Stimulated activated CD8-positive, alpha-beta memory T cell treated with anti-CD3 and anti-CD28 coated beads, Interleukin-15, amount 100 ng/mL, for 4 hours (primary cell): ENCODE data around the gene PRR19.

Experiments used
- DNase-seq, 2 donors: peaks; one replicate each; pipeline ENCODE4 v3.0.0-alpha.2; 2020; ENCODE audit warnings: low read depth in 2 of 2

The PRR19 gene

DNA sequence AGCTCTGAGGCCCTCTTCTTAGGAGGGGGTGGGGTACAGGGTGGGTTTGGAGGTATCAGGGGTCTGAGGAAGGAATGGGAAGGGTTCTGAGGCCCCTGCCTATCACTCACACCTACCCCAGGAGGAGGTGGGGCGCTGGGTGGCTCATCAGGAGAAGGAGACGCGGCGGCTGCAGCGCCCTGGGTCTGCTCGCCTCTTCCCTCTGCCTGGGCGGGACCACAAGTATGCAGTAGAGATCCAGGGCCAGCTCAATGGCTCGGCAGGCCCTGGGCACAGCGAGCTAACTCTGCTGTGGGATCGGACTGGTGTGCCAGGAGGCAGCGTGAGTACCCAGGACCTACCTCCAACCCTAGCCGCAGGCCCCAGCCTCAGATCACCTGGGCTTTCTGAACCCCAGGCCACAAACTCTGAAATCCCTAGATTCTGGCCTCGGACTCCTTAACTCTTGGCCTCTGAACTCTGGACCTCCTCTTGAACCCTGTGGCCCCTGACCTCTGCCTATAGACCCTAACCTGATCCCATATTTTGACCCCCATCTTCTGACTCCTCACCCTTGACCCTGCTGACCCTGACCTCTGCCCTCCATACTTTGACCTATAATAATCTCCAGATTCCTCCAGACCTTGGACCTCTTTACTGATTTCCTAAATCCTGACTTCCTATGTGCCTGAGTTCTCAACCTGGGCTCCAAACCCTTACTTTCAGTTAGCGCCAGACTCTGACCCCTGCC, 47.6 kb downstream of the PRR19 start:
- DNase-seq = no peak

DNA sequence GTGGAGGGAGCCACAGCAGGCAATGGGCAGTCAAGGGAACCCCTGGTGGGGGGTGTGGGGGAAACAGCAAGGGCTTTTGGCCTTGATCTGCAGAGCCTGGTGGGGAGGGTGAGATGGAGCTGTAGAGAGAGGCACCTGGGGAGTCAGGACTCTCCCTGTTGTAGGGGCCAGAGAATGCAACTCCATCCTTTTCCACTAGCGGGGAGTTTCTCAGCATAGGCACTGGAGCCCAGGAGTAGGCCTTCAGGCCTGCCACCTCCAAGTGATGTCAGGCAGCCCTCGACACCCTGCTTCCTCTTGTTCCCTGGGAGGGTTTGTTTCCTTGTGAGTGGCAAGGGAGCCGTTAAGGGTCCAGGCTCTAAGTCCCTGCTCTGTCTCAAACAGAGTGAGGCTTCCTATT, 48.5 kb downstream of the PRR19 start:
- no peak for DNase-seq

- DNase-seq = no peak
These were observed 49.3 kb downstream of the PRR19 start for GRCh38 chr19:42351079-42351735.

DNA sequence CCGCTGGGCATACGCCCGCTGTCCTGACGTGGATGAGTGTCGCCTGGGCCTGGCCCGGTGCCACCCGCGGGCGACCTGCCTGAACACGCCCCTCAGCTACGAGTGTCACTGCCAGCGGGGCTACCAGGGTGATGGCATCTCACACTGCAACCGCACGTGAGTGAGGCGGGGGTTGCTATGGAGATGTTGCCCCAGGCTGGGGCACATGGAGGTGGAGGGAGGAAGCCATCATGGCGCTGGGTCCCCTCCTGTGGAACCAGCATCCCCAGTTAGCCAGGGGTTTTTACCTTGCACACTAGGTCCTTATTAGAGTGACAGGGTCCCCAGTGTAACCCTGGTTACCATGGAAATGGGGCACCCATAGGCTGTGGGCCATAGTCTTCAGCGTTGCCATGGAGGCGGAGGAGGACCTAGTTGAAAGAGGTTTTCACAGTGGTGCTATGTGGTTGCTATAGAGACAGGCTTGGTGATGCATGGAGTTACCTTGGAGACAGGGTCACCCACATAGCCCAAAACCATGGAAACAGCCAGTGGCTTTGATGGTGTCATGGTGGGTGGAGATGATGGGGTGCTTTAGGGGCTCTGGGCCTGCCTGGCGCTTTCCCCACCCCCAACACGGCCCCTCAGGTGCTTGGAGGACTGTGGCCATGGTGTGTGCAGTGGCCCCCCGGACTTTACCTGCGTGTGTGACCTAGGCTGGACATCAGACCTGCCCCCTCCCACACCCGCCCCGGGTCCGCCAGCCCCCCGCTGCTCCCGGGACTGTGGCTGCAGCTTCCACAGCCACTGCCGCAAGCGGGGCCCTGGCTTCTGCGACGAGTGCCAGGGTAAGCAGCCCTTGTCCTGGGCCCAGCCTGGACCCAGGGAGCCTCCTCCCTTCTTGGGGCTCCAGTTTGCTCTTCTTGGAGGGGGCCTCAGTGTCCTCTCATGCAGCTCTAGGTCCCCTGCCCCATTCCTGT, 50.6 kb downstream of the PRR19 start:
- DNase-seq = no peak

DNA sequence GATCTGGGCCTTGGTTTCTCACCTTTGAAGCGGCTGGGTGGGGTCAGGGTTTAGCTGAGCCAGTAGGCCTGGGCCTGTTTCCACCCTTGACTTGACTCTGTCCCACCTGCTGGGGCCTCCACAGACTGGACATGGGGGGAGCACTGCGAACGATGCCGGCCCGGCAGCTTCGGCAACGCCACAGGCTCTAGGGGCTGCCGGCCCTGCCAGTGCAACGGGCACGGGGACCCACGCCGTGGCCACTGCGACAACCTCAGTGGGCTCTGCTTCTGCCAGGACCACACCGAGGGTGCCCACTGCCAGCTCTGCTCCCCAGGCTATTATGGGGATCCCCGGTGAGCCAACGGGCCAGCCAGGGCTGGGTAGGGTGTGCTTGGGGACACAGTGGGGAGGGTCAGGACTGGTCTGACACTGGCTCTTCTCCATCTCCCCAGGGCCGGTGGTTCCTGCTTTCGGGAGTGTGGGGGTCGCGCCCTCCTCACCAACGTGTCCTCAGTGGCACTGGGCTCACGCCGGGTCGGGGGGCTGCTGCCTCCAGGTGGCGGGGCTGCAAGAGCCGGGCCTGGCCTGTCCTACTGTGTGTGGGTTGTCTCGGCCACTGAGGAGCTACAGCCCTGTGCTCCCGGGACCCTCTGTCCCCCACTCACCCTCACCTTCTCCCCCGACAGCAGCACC, 51.5 kb downstream of the PRR19 start:
- DNase-seq = no peak

- DNase-seq = no peak
These were observed 54.0 kb downstream of the PRR19 start for GRCh38 chr19:42355896-42356295.

GRCh38 chr19:42356686-42357085, 54.8 kb downstream of the PRR19 start:
- no peak for DNase-seq

DNA sequence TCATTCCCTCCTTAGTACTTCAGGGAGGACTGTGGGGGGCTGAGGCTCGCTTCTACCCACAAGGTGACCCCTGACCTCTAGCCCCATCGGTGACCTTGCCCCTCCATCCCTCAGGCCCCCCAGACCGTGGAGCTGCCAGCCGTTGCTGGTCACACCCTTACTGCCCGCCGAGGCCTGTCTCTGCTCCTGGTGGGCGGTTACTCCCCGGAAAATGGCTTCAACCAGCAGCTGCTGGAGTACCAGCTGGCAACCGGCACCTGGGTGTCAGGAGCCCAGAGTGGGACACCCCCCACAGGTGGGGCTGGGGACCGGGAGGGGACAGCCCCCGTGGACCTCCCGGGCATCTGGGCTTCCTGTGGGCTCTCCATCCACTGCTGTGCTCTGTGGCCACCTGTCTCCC, 55.4 kb downstream of the PRR19 start:
- no peak for DNase-seq
